ENCODE measurements around the gene ARID5B.

DNA sequence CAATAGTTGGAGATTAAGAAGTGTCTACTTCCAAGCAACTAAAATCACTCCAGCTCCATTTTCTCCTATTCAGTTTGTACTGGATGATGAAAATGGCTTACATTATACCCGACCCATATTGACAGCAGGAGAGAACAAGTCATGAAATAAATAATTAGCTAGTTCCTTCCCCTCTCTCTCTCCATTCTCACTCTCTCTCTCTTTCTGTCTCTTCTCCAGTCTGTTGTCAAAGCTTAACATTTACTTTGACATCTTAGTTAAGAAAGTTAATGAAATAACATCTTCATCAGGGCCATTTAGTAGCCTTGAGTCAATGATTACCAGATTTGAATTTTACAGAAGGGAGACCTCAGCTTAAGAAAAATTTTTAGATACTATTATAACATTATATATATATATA is 138.5 kb downstream of the ARID5B start:
- TF ChIP-seq CTCF (conservative IDR thresholded peaks at IDR 0.05 in 1 of 2, IDR thresholded peaks at IDR 0.05 in 1 of 2; ENCODE audit: low read depth in 1 of 2, low read length in 2 of 2) (no peak), EZH2 (IDR thresholded peaks at IDR 0.05; ENCODE audit: low read length, missing control alignments) (no peak)

Data from fibroblast of lung (primary cell).